Adrenal gland (tissue), 12 donors: ENCODE data around the gene OIP5. TPM values are rescaled to one million over a fixed set of nuclear protein-coding genes. Genes with fewer than 3 reads are reported as not detected.

Experiments used
- DNase-seq, 7 donors: peaks; one replicate each; pipeline ENCODE4 v3.0.0-alpha.2; 2019 to 2020
- H3K27ac ChIP-seq, 5 donors: fragments of 200-600 bp; sonication (generic) in 4 of 5; 1 replicate in 3 of 5; 2 replicates in 2 of 5; pipeline versions ENCODE4 v1.5.1 to v1.8.0; 2016 to 2020; ENCODE audit warnings: mild to moderate bottlenecking in 1 of 5
- H3K27me3 ChIP-seq: fragments of 200-600 bp; 2 replicates; pipeline ENCODE4 v1.8.0; 2021
- H3K36me3 ChIP-seq, 2 donors: fragments of 200-600 bp; replicated peaks in 1 of 2; 1 replicate in 1 of 2; 2 replicates in 1 of 2; pipeline versions ENCODE4 v1.5.1 to v1.8.0; 2018 to 2022
- H3K4me1 ChIP-seq, 2 donors: fragments of 200-600 bp; replicated peaks in 1 of 2; 1 replicate in 1 of 2; 2 replicates in 1 of 2; pipeline versions ENCODE4 v1.5.1 to v1.8.0; 2018 to 2021
- H3K4me3 ChIP-seq, 4 donors: fragments of 200-600 bp; sonication (generic) in 3 of 4; one replicate each; pipeline ENCODE4 v1.5.1; 2016 to 2018
- H3K9me3 ChIP-seq, 3 donors: fragments of 200-600 bp; sonication (generic) in 1 of 3; replicated peaks in 1 of 3; 1 replicate in 2 of 3; 2 replicates in 1 of 3; pipeline versions ENCODE4 v1.5.1 to v1.8.0; 2016 to 2021
- POLR2A ChIP-seq, 2 donors: fragments of 450-650 bp; IDR thresholded peaks; one replicate each; pipeline ENCODE4 v1.6.1; 2017; ENCODE audit warnings: antibody characterized with exemption in 2 of 2, mild to moderate bottlenecking in 2 of 2, moderate library complexity in 1 of 2
- WGBS, 4 donors: extraction: QIAGEN DNeasy Blood & Tissue Kit in 2 of 4; methylation state at CpG; one replicate each; pipeline versions ENCODE4 v1.1.5 to v1.1.7; 2013 to 2017; 5-methylcytosine and 5-hydroxymethylcytosine counted together
- intact Hi-C, 2 donors: fragments of 100-400 bp; cut with DNase I; formaldehyde crosslinking; loops; one replicate each; pipeline versions ENCODE4 v1.14.1 to v1.15.0; 2022 to 2023
- polyA plus RNA-seq, 3 donors: library from polyadenylated mRNA; stranded (reverse); fragments of 200-250 nt in 2 of 3; fragments of 350-450 nt in 1 of 3; fragmentation: Illumina TruSeq in 1 of 3; extraction: RNeasy Lipid Tissue Mini Kit (QIAGEN cat#74804) in 1 of 3; gene quantifications; one replicate each; pipeline ENCODE4 v1.2.3, GENCODE V29; 2013 to 2014
- total RNA-seq, 9 donors: library from RNA; depleted of rRNA in 4 of 9; stranded (reverse); fragments of >200 nt in 4 of 9; fragments of 120-200 nt in 1 of 9; fragmentation: NEBNext Ultra II Directional in 1 of 9; extraction: Animal tissue kit (Norgen Biotek cat#: 25700) in 1 of 9; gene quantifications; one replicate each; pipeline versions ENCODE4 v1.1.0 to v1.2.4, GENCODE V29; 2013 to 2023
- TF ChIP-seq, protein P1 (sequence below), 6 experiments: fragments of 450-650 bp in 4 of 6; fragments of 200-600 bp in 2 of 6; sonication (generic) in 1 of 6; IDR thresholded peaks; 1 replicate in 5 of 6; 2 replicates in 1 of 6; pipeline versions ENCODE4 v1.5.1 to v1.8.0; 2016 to 2021; ENCODE audit warnings: antibody characterized with exemption in 6 of 6, mild to moderate bottlenecking in 2 of 6, moderate library complexity in 1 of 6
- donor health status: healthy with polysubstance abuse.
- donor health status: Bipolar disorder and iron deficiency.
- donor health status: DM: yes; HTN: yes; CAD: no.
- donor health status: DM: no; HTN: no; CAD: no.
- donor health status: DM: no; HTN: no; CAD: no.
- donor health status: DM: yes; HTN: yes; CAD: no.

The OIP5 gene
- total and polyA plus RNA-seq, 12 donors: 0.28 to 8.2 (median 2.2) TPM

DNA sequence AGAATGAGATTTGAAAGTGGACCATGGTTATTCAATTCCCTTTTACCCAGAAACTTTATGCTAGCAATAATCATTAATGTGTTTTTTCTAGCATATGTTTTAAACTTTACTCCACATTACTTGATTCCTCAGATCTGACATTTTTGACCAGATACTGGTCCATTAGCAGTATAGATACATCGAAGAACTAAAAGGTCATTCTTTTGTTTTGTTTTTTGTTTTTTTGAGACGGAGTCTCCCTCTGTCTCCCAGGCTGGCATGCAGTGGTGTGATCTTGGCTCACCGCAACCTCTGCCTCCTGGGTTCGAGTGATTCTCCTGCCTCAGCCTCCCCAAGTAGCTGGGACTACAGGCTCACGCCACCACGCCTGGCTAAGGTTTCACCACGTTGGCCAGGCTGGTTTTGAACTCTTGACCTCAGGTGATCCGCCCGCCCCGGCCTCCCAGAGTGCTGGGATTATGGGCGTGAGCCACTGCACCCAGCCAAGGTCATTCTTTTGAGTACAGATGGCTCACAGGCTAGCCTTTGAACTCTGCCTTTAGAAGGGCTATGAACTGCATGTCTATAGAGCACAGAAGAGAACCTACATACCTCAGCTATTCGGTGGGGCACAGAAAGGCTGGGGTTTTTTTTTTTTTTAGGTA lies 72.7 kb downstream of the OIP5 start:
- Histone ChIP-seq H3K4me1 (peaks cover 24 to 26% of the 10 kb centered on the region in 2 donors), H3K27me3 (no peaks in the 10 kb centered on the region), H3K9me3 (peaks cover 0 to 5% (median 0%) of the 10 kb centered on the region in 3 donors), H3K27ac (peak overlapping the region in 4 of 5 donors; percentile 44 to 73 (median 56)), H3K36me3 (peaks cover 0 to 14% of the 10 kb centered on the region in 2 donors), H3K4me3 (no peak overlapping the region)
- TF ChIP-seq, protein P1, sequence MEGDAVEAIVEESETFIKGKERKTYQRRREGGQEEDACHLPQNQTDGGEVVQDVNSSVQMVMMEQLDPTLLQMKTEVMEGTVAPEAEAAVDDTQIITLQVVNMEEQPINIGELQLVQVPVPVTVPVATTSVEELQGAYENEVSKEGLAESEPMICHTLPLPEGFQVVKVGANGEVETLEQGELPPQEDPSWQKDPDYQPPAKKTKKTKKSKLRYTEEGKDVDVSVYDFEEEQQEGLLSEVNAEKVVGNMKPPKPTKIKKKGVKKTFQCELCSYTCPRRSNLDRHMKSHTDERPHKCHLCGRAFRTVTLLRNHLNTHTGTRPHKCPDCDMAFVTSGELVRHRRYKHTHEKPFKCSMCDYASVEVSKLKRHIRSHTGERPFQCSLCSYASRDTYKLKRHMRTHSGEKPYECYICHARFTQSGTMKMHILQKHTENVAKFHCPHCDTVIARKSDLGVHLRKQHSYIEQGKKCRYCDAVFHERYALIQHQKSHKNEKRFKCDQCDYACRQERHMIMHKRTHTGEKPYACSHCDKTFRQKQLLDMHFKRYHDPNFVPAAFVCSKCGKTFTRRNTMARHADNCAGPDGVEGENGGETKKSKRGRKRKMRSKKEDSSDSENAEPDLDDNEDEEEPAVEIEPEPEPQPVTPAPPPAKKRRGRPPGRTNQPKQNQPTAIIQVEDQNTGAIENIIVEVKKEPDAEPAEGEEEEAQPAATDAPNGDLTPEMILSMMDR (IDR thresholded peaks at IDR 0.05): no peak
- TF ChIP-seq POLR2A (IDR thresholded peaks at IDR 0.05): no peak
- intact Hi-C loops: no loop called here
- peak in 6 of 7 donors; percentile 45 to 64 (median 60) for DNase-seq
- 58 to 72% (median 63%) methylated on average over 8 to 12 of the region's 12 CpGs for WGBS, 4 donors

Other genes starting within 250 kb of the OIP5 start
- 10 to 100 TPM; 16.7 to 25.0 (median 17.9) TPM for gene INO80, start 216.3 kb downstream of the OIP5 start, total RNA-seq
- gene INO80, start 216.3 kb downstream of the OIP5 start, polyA plus RNA-seq: 10 to 100 TPM in 1 of 3 donors, 1 to 10 TPM in 2; 5.4 to 20.6 (median 5.9) TPM
- gene EXD1, start 101.8 kb downstream of the OIP5 start, total RNA-seq: under 1 TPM in 1 of 9 donors, not detected in 8; 0.11 TPM
- gene EXD1, start 101.8 kb downstream of the OIP5 start, polyA plus RNA-seq: not detected
- 100 to 1,000 TPM; 106 to 387 (median 174) TPM for gene CHP1, start 101.3 kb downstream of the OIP5 start, total RNA-seq
- gene CHP1, start 101.3 kb downstream of the OIP5 start, polyA plus RNA-seq: 100 to 1,000 TPM in 1 of 3 donors, 10 to 100 TPM in 2; 39.7 to 162 (median 40.5) TPM
- gene NUSAP1, start 290 bp upstream of the OIP5 start, total RNA-seq: 10 to 100 TPM in 8 of 9 donors, 1 to 10 TPM in 1; 6.5 to 74.3 (median 30.0) TPM
- 10 to 100 TPM; 12.8 to 19.5 (median 18.6) TPM for gene NUSAP1, start 290 bp upstream of the OIP5 start, polyA plus RNA-seq
- gene NDUFAF1, start 69.9 kb upstream of the OIP5 start, total RNA-seq: 10 to 100 TPM; 24.4 to 72.4 (median 44.4) TPM
- 10 to 100 TPM; 21.1 to 78.8 (median 41.1) TPM for gene NDUFAF1, start 69.9 kb upstream of the OIP5 start, polyA plus RNA-seq
- 10 to 100 TPM; 24.0 to 53.7 (median 36.0) TPM for gene RTF1, start 84.5 kb upstream of the OIP5 start, total RNA-seq
- gene RTF1, start 84.5 kb upstream of the OIP5 start, polyA plus RNA-seq: 10 to 100 TPM; 40.1 to 49.5 (median 40.2) TPM
- 10 to 100 TPM in 8 of 9 donors, 1 to 10 TPM in 1; 3.9 to 33.0 (median 13.5) TPM for gene ITPKA, start 161.3 kb upstream of the OIP5 start, total RNA-seq
- gene ITPKA, start 161.3 kb upstream of the OIP5 start, polyA plus RNA-seq: 10 to 100 TPM in 2 of 3 donors, under 1 TPM in 1; 0.73 to 20.4 (median 17.1) TPM
- 1 to 10 TPM in 3 of 9 donors, under 1 TPM in 6; 0.12 to 2.3 (median 0.64) TPM for gene LTK, start 181.2 kb upstream of the OIP5 start, total RNA-seq
- gene LTK, start 181.2 kb upstream of the OIP5 start, polyA plus RNA-seq: 1 to 10 TPM in 2 of 3 donors, under 1 TPM in 1; 0.13 to 1.3 (median 1.2) TPM
- 10 to 100 TPM; 13.9 to 44.5 (median 31.6) TPM for gene RPAP1, start 211.7 kb upstream of the OIP5 start, total RNA-seq
- gene RPAP1, start 211.7 kb upstream of the OIP5 start, polyA plus RNA-seq: 10 to 100 TPM; 13.0 to 25.3 (median 15.6) TPM
- gene TYRO3, start 226.6 kb upstream of the OIP5 start, total RNA-seq: 10 to 100 TPM in 7 of 9 donors, 1 to 10 TPM in 2; 9.0 to 44.6 (median 18.1) TPM
- 10 to 100 TPM in 2 of 3 donors, 1 to 10 TPM in 1; 8.8 to 19.0 (median 12.3) TPM for gene TYRO3, start 226.6 kb upstream of the OIP5 start, polyA plus RNA-seq